22Rv1 (cell line): ENCODE measurements around the gene TMPRSS6.

Experiments
- ZFX ChIP-seq: fragments of 450-650 bp; IDR thresholded peaks from 2 replicates; pipeline ENCODE4 v1.6.1; 2017; ENCODE audit warnings: antibody characterized with exemption, borderline replicate concordance
- TF ChIP-seq, protein P1 (sequence below): fragments of 450-650 bp; IDR thresholded peaks from 2 replicates; pipeline ENCODE4 v1.5.1; 2017; ENCODE audit warnings: mild to moderate bottlenecking

DNA sequence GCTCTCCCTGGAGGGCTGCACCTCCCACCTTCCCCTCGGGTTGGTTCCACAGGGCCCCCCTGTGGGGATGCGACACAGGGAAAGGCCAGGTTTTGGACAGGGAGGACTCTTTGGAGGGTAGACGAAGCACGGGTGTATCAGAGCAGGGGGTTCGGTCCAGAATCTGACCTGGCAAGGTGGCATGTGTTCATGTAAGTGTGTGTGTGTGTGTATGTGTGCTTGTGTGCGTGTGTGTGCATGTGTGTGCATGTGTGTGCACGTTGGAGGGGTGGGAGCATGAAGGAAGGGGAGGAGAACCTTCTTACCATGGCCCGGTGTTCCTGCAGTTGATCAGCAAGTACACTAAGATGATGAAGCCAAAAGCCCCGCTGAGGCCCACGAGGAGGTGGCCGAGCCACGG lies 25.5 kb upstream of the TMPRSS6 start:
- TF ChIP-seq, protein P1, sequence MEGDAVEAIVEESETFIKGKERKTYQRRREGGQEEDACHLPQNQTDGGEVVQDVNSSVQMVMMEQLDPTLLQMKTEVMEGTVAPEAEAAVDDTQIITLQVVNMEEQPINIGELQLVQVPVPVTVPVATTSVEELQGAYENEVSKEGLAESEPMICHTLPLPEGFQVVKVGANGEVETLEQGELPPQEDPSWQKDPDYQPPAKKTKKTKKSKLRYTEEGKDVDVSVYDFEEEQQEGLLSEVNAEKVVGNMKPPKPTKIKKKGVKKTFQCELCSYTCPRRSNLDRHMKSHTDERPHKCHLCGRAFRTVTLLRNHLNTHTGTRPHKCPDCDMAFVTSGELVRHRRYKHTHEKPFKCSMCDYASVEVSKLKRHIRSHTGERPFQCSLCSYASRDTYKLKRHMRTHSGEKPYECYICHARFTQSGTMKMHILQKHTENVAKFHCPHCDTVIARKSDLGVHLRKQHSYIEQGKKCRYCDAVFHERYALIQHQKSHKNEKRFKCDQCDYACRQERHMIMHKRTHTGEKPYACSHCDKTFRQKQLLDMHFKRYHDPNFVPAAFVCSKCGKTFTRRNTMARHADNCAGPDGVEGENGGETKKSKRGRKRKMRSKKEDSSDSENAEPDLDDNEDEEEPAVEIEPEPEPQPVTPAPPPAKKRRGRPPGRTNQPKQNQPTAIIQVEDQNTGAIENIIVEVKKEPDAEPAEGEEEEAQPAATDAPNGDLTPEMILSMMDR: no peak
- TF ChIP-seq ZFX: no peak
